Right atrium auricular region (tissue), 2 donors: Measurements from ENCODE around the gene MCCC2. TPM values are rescaled to one million over a fixed set of nuclear protein-coding genes. Genes with fewer than 3 reads are reported as not detected.
"Not testable (repeated sequence)": the region's sequence is repeated elsewhere in the genome, so short reads cannot be mapped to it uniquely, and the experiment has no call there.

Experiments
- DNase-seq: peaks from one replicate; pipeline ENCODE4 v3.0.0-alpha.2; 2019; ENCODE audit warnings: low spot score
- H3K27ac ChIP-seq, 2 donors: fragments of 200-600 bp; sonication (generic); 1 replicate in 1 of 2; 2 replicates in 1 of 2; pipeline ENCODE4 v1.5.1; 2016 to 2019
- H3K27me3 ChIP-seq, 2 donors: fragments of 200-600 bp; sonication (generic); one replicate each; pipeline versions ENCODE4 v1.5.1 to v1.6.0; 2017 to 2019
- H3K36me3 ChIP-seq: fragments of 200-600 bp; sonication (generic); one replicate; pipeline ENCODE4 v1.5.1; 2016
- H3K4me1 ChIP-seq, 2 donors: fragments of 200-600 bp; sonication (generic); one replicate each; pipeline versions ENCODE4 v1.5.1 to v1.6.0; 2017 to 2019
- H3K4me3 ChIP-seq, 2 donors: fragments of 200-600 bp; sonication (generic); 1 replicate in 1 of 2; 2 replicates in 1 of 2; pipeline ENCODE4 v1.5.1; 2017 to 2019; ENCODE audit warnings: mild to moderate bottlenecking in 1 of 2, moderate library complexity in 1 of 2
- H3K9me3 ChIP-seq, 2 donors: fragments of 200-600 bp; sonication (generic); one replicate each; pipeline ENCODE4 v1.5.1; 2019
- total RNA-seq, 2 donors: library from RNA; depleted of rRNA; stranded (reverse); fragments of >200 nt; gene quantifications; one replicate each; pipeline ENCODE4 v1.1.0, GENCODE V29; 2016
- TF ChIP-seq, protein P1 (sequence below), 2 donors: fragments of 200-600 bp; sonication (generic); IDR thresholded peaks; one replicate each; pipeline ENCODE4 v1.5.1; 2019; ENCODE audit warnings: antibody characterized with exemption in 2 of 2

MCCC2 gene
- total RNA-seq, 2 donors from 2014 or later: 30.7 to 73.6 TPM

DNA sequence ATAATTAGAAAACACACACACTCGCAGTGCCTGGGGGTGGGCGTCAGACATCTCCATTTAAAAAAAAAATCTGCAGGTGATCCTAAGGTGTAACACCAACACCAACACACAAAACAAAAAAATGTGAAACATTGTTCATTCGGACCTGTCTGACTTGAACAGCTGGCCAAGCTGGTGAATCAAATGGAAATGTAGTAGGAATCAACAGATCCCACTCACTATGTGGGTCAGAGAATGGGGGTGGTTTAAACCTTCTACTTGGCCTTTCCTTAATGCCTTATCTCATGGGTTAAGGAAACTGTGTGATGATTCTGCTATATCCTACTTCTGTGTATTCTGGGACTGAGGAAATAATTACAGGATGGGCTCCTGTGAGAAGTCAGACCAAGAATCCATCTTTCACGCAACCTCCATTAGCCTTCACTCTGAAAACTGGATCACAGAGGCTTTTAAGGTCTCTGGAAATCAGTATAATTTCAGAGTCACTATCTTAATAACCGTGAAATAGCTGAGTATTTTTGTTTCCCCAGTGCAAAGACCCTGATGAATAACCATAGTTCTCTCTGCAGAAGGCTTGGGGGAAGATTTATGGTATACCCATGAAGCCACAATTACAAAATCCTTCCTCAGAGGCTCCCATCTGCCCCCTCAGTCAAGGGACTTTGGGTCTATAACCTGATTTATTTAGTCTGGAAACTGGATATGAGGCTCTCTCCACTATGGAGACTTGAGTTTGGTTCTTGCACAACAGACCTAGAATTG lies 17.2 kb upstream of the MCCC2 start:
- Histone ChIP-seq H3K27me3 (no peaks in the 10 kb centered on the region), H3K9me3 (no peaks in the 10 kb centered on the region), H3K36me3 (peaks cover 6% of the 10 kb centered on the region), H3K4me3 (no peak overlapping the region), H3K27ac (no peak overlapping the region), H3K4me1 (no peaks in the 10 kb centered on the region)
- TF ChIP-seq, protein P1, sequence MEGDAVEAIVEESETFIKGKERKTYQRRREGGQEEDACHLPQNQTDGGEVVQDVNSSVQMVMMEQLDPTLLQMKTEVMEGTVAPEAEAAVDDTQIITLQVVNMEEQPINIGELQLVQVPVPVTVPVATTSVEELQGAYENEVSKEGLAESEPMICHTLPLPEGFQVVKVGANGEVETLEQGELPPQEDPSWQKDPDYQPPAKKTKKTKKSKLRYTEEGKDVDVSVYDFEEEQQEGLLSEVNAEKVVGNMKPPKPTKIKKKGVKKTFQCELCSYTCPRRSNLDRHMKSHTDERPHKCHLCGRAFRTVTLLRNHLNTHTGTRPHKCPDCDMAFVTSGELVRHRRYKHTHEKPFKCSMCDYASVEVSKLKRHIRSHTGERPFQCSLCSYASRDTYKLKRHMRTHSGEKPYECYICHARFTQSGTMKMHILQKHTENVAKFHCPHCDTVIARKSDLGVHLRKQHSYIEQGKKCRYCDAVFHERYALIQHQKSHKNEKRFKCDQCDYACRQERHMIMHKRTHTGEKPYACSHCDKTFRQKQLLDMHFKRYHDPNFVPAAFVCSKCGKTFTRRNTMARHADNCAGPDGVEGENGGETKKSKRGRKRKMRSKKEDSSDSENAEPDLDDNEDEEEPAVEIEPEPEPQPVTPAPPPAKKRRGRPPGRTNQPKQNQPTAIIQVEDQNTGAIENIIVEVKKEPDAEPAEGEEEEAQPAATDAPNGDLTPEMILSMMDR (IDR thresholded peaks at IDR 0.05): no peak
- no peak for DNase-seq

DNA sequence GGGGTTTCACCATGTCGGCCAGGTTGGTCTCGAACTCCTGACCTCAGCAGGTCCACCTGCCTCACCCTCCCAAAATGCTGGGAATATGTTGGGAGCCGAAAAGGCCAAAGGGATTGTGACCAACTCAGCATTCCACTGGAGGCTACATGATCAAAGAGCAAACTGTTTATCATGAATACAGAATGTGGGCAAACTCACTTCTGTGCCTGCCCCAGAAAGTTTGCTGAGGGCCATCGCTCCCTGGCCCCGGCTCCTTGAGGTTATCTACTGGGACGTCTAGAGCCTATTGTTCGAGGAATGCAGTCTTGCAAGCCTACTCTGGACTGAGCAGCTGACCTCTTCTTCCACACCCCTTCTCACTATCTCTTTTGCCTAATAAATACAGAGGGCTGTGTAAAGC lies 15.3 kb upstream of the MCCC2 start:
- not testable (repeated sequence) for H3K36me3 ChIP-seq, H3K27ac ChIP-seq, H3K27me3 ChIP-seq, DNase-seq, H3K9me3 ChIP-seq, H3K4me1 ChIP-seq, H3K4me3 ChIP-seq

DNA sequence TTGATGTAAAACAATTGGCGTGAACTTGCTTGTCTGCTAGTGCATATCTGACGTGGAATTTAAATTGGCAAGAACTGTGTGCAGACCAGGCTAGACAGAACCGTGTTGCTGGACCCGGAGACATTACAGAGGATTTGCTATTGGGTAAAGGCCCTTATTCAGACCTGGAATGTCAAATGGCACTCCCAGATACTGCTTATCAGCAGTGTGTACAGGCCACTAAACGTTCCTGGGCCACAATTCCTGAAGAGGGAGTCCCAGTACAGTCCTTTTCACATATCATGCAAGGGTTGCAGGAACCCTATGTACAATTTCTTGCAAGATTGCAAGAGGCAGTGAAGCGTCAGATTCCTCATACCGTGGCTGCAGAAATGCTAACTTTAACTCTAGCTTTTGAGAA lies 13.5 kb upstream of the MCCC2 start:
- H3K36me3 ChIP-seq: no peaks in the 10 kb centered on the region
- H3K27ac ChIP-seq: no peak overlapping the region
- no peak overlapping the region for H3K4me3 ChIP-seq
- TF ChIP-seq, protein P1 (IDR thresholded peaks at IDR 0.05): peak in 1 of 2 donors; percentile 35
- no peak for DNase-seq
- H3K9me3 ChIP-seq: no peaks in the 10 kb centered on the region
- H3K4me1 ChIP-seq: no peaks in the 10 kb centered on the region
- no peaks in the 10 kb centered on the region for H3K27me3 ChIP-seq

DNA sequence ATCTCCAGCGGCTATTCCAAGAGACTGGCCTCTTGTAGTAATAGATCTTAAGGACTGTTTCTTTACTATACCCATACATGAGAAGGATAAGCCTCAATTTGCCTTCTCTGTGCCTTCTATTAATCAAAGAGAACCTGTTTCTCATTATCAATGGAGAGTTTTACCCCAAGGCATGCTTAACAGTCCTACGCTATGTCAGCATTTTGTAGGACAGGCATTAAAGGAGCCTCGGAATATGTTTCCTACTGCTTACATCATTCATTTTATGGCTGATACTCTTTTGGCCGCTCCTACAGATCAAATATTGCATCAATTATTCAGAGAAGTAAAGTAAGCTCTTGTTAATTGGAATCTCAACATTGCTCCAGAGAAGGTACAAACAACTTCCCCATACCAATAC lies 11.6 kb upstream of the MCCC2 start:
- DNase-seq, H3K27me3 ChIP-seq, H3K4me3 ChIP-seq, H3K27ac ChIP-seq, H3K9me3 ChIP-seq, H3K36me3 ChIP-seq, H3K4me1 ChIP-seq: not testable (repeated sequence)

DNA sequence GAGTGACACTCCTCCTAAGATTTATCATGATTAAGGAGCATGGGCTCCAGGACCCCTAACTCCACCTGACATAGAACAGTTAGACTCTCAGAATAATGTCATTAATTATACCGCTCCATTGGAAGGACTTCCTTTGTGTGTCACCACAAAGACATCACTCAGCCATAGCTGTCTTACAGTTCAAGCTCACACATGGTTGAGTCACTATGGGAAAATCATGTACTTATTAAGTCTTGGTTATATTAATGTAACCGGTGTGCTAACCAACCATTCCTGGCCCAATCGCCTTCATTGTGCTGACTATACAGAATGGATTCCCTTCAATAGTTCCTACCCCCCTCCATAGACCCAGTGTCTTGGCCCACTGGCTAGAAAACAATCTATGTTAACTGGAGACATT lies 10.9 kb upstream of the MCCC2 start:
- H3K4me1 ChIP-seq: no peaks in the 10 kb centered on the region
- no peak for DNase-seq
- TF ChIP-seq, protein P1 (IDR thresholded peaks at IDR 0.05): no peak
- H3K27ac ChIP-seq: no peak overlapping the region
- no peaks in the 10 kb centered on the region for H3K27me3 ChIP-seq
- no peak overlapping the region for H3K4me3 ChIP-seq
- no peaks in the 10 kb centered on the region for H3K36me3 ChIP-seq
- H3K9me3 ChIP-seq: no peaks in the 10 kb centered on the region

DNA sequence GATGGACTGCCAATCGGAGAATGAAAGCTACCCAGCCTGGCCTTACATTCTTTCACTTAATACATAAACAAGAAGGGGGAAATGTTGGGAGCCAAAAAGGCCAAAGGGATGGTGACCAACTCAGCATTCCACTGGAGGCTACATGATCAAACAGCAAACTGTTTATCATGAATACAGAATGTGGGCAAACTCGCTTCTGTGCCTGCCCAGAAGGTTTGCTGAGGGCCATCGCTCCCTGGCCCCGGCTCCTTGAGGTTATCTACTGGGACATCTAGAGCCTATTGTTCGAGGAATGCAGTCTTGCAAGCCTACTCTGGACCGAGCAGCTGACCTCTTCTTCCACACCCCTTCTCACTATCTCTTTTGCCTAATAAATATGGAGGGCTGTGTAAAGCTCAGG lies 9.3 kb upstream of the MCCC2 start:
- H3K36me3 ChIP-seq, DNase-seq, H3K27ac ChIP-seq, H3K27me3 ChIP-seq, H3K4me3 ChIP-seq, H3K4me1 ChIP-seq, H3K9me3 ChIP-seq: not testable (repeated sequence)

DNA sequence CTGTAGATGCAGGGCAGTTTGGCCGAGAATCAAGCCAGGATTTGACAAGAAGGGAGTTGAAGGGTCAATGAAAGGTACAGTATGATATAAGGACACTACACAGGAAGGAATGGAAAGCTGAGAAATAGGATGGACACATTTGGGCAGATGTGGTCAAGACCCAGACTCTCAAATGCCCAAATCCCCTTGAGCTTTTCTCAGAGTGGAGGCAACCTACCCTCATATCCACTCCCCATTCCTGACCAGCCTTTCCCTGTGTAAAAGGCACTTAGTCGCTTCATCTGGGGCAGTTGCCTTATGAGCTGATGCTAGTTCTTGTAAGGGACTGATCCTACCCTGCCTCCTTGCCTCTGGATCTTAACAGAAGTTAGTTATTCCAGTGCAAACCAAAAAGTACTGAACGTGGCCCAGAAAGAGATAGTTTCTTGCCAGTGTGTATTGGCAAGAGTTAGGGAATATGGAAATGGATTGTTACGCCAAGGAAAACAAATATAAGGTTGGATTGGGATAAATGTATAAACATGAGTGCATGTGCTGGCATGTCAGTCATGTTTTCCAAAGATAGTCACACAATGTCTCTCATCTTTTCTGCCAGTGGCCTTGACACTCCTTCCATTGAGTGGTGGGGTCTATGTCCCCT lies 4.1 kb upstream of the MCCC2 start:
- DNase-seq: no peak
- no peaks in the 10 kb centered on the region for H3K9me3 ChIP-seq
- H3K4me3 ChIP-seq: no peak overlapping the region
- TF ChIP-seq, protein P1 (IDR thresholded peaks at IDR 0.05): no peak
- H3K36me3 ChIP-seq: no peaks in the 10 kb centered on the region
- no peaks in the 10 kb centered on the region for H3K27me3 ChIP-seq
- no peak overlapping the region for H3K27ac ChIP-seq
- H3K4me1 ChIP-seq: peaks cover 0 to 6% of the 10 kb centered on the region in 2 donors
